Stimulated activated CD8-positive, alpha-beta memory T cell treated with anti-CD3 and anti-CD28 coated beads, Interleukin-7, amount 100 ng/mL, for 48 hours (primary cell): ENCODE data around the gene SHLD3.
"Not testable (repeated sequence)": the region's sequence is repeated elsewhere in the genome, so short reads cannot be mapped to it uniquely, and the experiment has no call there.

Experiments
- DNase-seq, 2 donors: peaks; one replicate each; pipeline ENCODE4 v3.0.0-alpha.2; 2020; ENCODE audit warnings: low read depth in 1 of 2; ENCODE audit errors: extremely low read depth in 1 of 2

Gene SHLD3

DNA sequence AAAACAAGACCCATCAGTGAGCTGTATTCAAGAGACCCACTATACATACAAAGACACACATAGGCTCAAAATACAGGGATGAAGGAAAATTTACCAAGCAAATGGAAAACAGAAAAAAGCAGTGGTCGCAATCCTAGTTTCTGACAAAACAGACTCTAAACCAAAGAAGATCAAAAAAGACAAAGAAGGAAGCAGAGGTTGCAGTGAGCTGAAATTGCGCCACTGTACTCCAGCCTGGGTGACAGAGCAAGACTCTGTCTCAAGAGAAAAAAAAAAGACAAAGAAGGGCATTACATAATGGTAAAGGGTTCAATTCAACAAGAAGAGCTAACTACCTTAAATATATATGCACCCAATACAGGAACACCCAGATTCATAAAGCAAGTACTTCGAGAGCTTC lies 51.2 kb downstream of the SHLD3 start:
- DNase-seq, result not testable (repeated sequence)
